Lung (tissue), 12 donors: Measurements from ENCODE around the gene KRTAP5-6. TPM values are rescaled to one million over a fixed set of nuclear protein-coding genes. Genes with fewer than 3 reads are reported as not detected.
"Not testable (repeated sequence)": the region's sequence is repeated elsewhere in the genome, so short reads cannot be mapped to it uniquely, and the experiment has no call there.

Experiments
- ATAC-seq: fragments of 200-7000 bp; cut with Tn5 transposase; one replicate; pipeline ENCODE4 v1.9.1; 2020; ENCODE audit warnings: moderate number of reproducible peaks; ENCODE audit not compliant: insufficient read depth, low FRiP score
- DNase-seq, 3 donors: peaks; one replicate each; pipeline ENCODE4 v3.0.0-alpha.2; 2013 to 2017
- H3K27ac ChIP-seq, 2 donors: one replicate each; pipeline ENCODE4 v1.5.1; 2013; ENCODE audit warnings: mild to moderate bottlenecking in 2 of 2, moderate library complexity in 2 of 2, control low read depth in 1 of 2, inconsistent platforms in 1 of 2, low read depth in 1 of 2, low read length in 1 of 2
- H3K27me3 ChIP-seq, 3 donors: one replicate each; pipeline ENCODE4 v1.5.1; 2013; ENCODE audit warnings: low read length in 2 of 3; ENCODE audit not compliant: control insufficient read depth in 3 of 3, insufficient read depth in 3 of 3
- H3K36me3 ChIP-seq, 4 donors: one replicate each; pipeline ENCODE4 v1.5.1; 2013; ENCODE audit warnings: low read length in 4 of 4, mild to moderate bottlenecking in 1 of 4, moderate library complexity in 1 of 4; ENCODE audit not compliant: control insufficient read depth in 4 of 4, insufficient read depth in 4 of 4
- H3K4me1 ChIP-seq, 5 donors: one replicate each; pipeline ENCODE4 v1.5.1; 2013; ENCODE audit warnings: low read length in 5 of 5, mild to moderate bottlenecking in 2 of 5, moderate library complexity in 1 of 5; ENCODE audit not compliant: control insufficient read depth in 5 of 5, insufficient read depth in 5 of 5
- H3K4me3 ChIP-seq: one replicate; pipeline ENCODE4 v1.5.1; 2013; ENCODE audit warnings: mild to moderate bottlenecking, control low read depth, moderate library complexity
- H3K9ac ChIP-seq, 2 donors: one replicate each; pipeline ENCODE4 v1.5.1; 2013; ENCODE audit warnings: low read length in 2 of 2, control low read depth in 1 of 2; ENCODE audit not compliant: insufficient read depth in 1 of 2
- H3K9me3 ChIP-seq, 4 donors: one replicate each; pipeline ENCODE4 v1.5.1; 2013; ENCODE audit warnings: low read length in 3 of 4, mild to moderate bottlenecking in 1 of 4, moderate library complexity in 1 of 4; ENCODE audit not compliant: control insufficient read depth in 4 of 4, insufficient read depth in 3 of 4
- CTCF ChIP-seq: IDR thresholded peaks from 2 replicates; pipeline ENCODE4 v1.5.1; 2012; ENCODE audit warnings: mild to moderate bottlenecking; ENCODE audit errors: control extremely low read depth, extremely low read depth
- WGBS, 2 donors: extraction: QIAGEN DNeasy Blood & Tissue Kit; methylation state at CpG; one replicate each; pipeline ENCODE4 v1.1.7; 2013; 5-methylcytosine and 5-hydroxymethylcytosine counted together
- polyA plus RNA-seq, 2 donors: library from polyadenylated mRNA; stranded (reverse); fragments of 200-250 nt; gene quantifications; one replicate each; pipeline ENCODE4 v1.2.1, GENCODE V29; 2013
- total RNA-seq, 2 donors: library from RNA; depleted of rRNA in 1 of 2; stranded (reverse); fragments of >200 nt in 1 of 2; gene quantifications; one replicate each; pipeline ENCODE4 v1.2.1, GENCODE V29; 2014 to 2021
- donor health status: control.
- donor health status: control.
- donor health status: Bipolar disorder and iron deficiency.
- donor health status: healthy.
- donor health status: DM: yes; HTN: yes; CAD: no.

KRTAP5-6 gene
- total and polyA plus RNA-seq, 4 donors, result not detected

GRCh38 chr11:1682225-1682905 is 14.6 kb upstream of the KRTAP5-6 start:
- peaks cover 0 to 3% (median 0%) of the 10 kb centered on the region in 4 donors for H3K9me3 ChIP-seq
- DNase-seq, result peak in 2 of 3 donors; percentile 51 to 70
- no peak for TF ChIP-seq CTCF

GRCh38 chr11:1683216-1683615 is 13.8 kb upstream of the KRTAP5-6 start:
- not testable (repeated sequence) for H3K27me3 ChIP-seq, H3K9ac ChIP-seq, H3K36me3 ChIP-seq, H3K27ac ChIP-seq, H3K4me1 ChIP-seq, H3K4me3 ChIP-seq, H3K9me3 ChIP-seq, ATAC-seq, DNase-seq
- WGBS, 2 donors, result 79 to 84% methylated on average over 19 of the region's 19 CpGs

More at GRCh38 chr11:1682225-1682905, 14.6 kb upstream of the KRTAP5-6 start:
- Histone ChIP-seq H3K36me3 (no peaks in the 10 kb centered on the region), H3K9ac (no peak overlapping the region), H3K4me1 (peaks cover 0 to 4% (median 0%) of the 10 kb centered on the region in 5 donors), H3K4me3 (no peak overlapping the region), H3K27ac (no peak overlapping the region), H3K27me3 (peaks cover 0 to 2% (median 0%) of the 10 kb centered on the region in 3 donors)
- ATAC-seq, result no peak
- 35 to 42% methylated on average over 15 of the region's 15 CpGs for whole genome bisulfite sequencing, 2 donors

GRCh38 chr11:1683904-1684572 is 13.0 kb upstream of the KRTAP5-6 start:
- H3K27ac ChIP-seq, DNase-seq, H3K36me3 ChIP-seq: not testable (repeated sequence)

GRCh38 chr11:1684886-1685874 is 11.8 kb upstream of the KRTAP5-6 start:
- 86 to 91% methylated on average over 13 to 14 of the region's 18 CpGs for WGBS, 2 donors
- not testable (repeated sequence) for H3K27ac ChIP-seq, DNase-seq, H3K9ac ChIP-seq, H3K4me3 ChIP-seq, H3K9me3 ChIP-seq, H3K36me3 ChIP-seq, H3K27me3 ChIP-seq, ATAC-seq, H3K4me1 ChIP-seq

More at GRCh38 chr11:1683904-1684572, 13.0 kb upstream of the KRTAP5-6 start:
- not testable (repeated sequence) for H3K4me3 ChIP-seq, H3K9ac ChIP-seq, H3K4me1 ChIP-seq, H3K9me3 ChIP-seq, ATAC-seq, H3K27me3 ChIP-seq
- WGBS, 2 donors, result 87 to 88% methylated on average over 12 to 15 of the region's 24 CpGs

GRCh38 chr11:1686220-1686619 is 10.8 kb upstream of the KRTAP5-6 start:
- 80 to 87% methylated on average over 11 to 12 of the region's 15 CpGs for WGBS, 2 donors
- H3K27me3 ChIP-seq, H3K9me3 ChIP-seq, H3K4me3 ChIP-seq, H3K9ac ChIP-seq, H3K4me1 ChIP-seq, ATAC-seq, H3K27ac ChIP-seq, DNase-seq, H3K36me3 ChIP-seq: not testable (repeated sequence)

- not testable (repeated sequence) for H3K27ac ChIP-seq, H3K9me3 ChIP-seq, H3K27me3 ChIP-seq, H3K36me3 ChIP-seq, H3K4me3 ChIP-seq, ATAC-seq, DNase-seq, H3K9ac ChIP-seq
- WGBS, 2 donors, result 57 to 72% methylated on average over 17 to 19 of the region's 19 CpGs
- peaks cover 0 to 14% (median 0%) of the 10 kb centered on the region in 5 donors for H3K4me1 ChIP-seq
Measured at GRCh38 chr11:1688336-1688947, 8.6 kb upstream of the KRTAP5-6 start.
